ENCODE measurements around the gene WFDC11.

DNA sequence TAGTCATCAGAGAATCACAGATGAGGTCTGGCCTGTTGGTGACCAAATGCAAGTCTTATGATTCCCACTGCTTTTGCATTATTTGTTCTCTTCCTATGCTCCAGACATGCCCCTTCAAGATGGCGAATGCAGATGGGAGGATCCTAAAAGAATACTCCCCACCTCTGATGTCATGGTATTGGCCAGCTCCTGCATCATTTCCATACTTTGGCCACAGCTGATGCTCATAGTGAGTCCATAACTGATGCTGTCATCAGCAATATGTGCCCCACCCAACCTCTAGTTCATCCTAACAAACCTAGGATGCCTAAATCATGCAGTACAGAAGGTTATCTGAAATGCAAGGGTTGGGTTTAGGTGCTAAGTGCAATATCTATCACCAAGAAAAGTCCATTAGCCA, 33.5 kb downstream of the WFDC11 start:
- TF ChIP-seq, protein P1, sequence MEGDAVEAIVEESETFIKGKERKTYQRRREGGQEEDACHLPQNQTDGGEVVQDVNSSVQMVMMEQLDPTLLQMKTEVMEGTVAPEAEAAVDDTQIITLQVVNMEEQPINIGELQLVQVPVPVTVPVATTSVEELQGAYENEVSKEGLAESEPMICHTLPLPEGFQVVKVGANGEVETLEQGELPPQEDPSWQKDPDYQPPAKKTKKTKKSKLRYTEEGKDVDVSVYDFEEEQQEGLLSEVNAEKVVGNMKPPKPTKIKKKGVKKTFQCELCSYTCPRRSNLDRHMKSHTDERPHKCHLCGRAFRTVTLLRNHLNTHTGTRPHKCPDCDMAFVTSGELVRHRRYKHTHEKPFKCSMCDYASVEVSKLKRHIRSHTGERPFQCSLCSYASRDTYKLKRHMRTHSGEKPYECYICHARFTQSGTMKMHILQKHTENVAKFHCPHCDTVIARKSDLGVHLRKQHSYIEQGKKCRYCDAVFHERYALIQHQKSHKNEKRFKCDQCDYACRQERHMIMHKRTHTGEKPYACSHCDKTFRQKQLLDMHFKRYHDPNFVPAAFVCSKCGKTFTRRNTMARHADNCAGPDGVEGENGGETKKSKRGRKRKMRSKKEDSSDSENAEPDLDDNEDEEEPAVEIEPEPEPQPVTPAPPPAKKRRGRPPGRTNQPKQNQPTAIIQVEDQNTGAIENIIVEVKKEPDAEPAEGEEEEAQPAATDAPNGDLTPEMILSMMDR (IDR thresholded peaks at IDR 0.05), result no peak
- TF ChIP-seq POLR2A (IDR thresholded peaks at IDR 0.05), result no peak
